ENCODE results near the gene DDX60.

DNA sequence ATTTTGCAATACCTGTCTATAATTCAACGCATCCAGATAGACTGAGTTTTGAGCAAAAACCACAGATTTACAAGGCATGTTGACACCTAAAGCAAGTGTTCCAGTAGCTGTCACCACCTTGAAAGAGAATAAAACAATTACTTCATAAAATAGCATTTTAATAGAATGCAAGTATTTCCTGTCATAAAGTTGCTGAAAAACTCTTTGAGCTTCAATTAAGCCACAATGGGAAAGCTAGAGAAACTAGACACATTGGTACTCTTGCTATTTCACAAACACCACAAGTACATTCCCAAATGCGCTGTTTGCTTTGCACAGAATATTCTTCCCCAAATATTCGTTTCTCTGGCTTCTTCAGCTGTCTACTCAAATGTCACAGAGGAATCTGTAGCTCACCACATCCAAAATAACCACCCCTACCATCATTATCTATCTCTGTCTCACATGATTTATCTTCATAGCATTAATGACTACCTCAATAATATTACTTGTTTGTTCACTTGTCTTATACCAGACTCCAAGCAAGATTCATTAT lies 70.3 kb downstream of the DDX60 start:
- TF ChIP-seq, protein P1, sequence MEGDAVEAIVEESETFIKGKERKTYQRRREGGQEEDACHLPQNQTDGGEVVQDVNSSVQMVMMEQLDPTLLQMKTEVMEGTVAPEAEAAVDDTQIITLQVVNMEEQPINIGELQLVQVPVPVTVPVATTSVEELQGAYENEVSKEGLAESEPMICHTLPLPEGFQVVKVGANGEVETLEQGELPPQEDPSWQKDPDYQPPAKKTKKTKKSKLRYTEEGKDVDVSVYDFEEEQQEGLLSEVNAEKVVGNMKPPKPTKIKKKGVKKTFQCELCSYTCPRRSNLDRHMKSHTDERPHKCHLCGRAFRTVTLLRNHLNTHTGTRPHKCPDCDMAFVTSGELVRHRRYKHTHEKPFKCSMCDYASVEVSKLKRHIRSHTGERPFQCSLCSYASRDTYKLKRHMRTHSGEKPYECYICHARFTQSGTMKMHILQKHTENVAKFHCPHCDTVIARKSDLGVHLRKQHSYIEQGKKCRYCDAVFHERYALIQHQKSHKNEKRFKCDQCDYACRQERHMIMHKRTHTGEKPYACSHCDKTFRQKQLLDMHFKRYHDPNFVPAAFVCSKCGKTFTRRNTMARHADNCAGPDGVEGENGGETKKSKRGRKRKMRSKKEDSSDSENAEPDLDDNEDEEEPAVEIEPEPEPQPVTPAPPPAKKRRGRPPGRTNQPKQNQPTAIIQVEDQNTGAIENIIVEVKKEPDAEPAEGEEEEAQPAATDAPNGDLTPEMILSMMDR (IDR thresholded peaks at IDR 0.05) = no peak
- TF ChIP-seq POLR2A (IDR thresholded peaks at IDR 0.05) = no peak
